Right lobe of liver (tissue), 6 donors: ENCODE results near the gene CRISPLD2. TPM values are rescaled to one million over a fixed set of nuclear protein-coding genes. Genes with fewer than 3 reads are reported as not detected.

Experiments used
- ATAC-seq, 4 donors: fragments of 200-7000 bp; cut with Tn5 transposase; one replicate each; pipeline ENCODE4 v1.9.1; 2020; ENCODE audit warnings: mild to moderate bottlenecking in 4 of 4, moderate library complexity in 4 of 4
- DNase-seq, 3 donors: peaks; one replicate each; pipeline ENCODE4 v3.0.0-alpha.2; 2020
- H3K27ac ChIP-seq, 3 donors: fragments of 200-600 bp; one replicate each; pipeline ENCODE4 v1.8.0; 2022
- H3K27me3 ChIP-seq, 2 donors: fragments of 200-600 bp; one replicate each; pipeline ENCODE4 v1.8.0; 2022
- H3K36me3 ChIP-seq, 4 donors: fragments of 200-600 bp; sonication (generic) in 1 of 4; one replicate each; pipeline versions ENCODE4 v1.5.1 to v1.8.0; 2017 to 2022; ENCODE audit warnings: control low read depth in 1 of 4
- H3K4me1 ChIP-seq, 4 donors: fragments of 200-600 bp; sonication (generic) in 1 of 4; one replicate each; pipeline versions ENCODE4 v1.5.1 to v1.8.0; 2017 to 2022; ENCODE audit warnings: control low read depth in 1 of 4
- H3K4me3 ChIP-seq, 3 donors: fragments of 200-600 bp; one replicate each; pipeline ENCODE4 v1.8.0; 2022
- H3K9me3 ChIP-seq, 4 donors: fragments of 200-600 bp; sonication (generic) in 1 of 4; one replicate each; pipeline versions ENCODE4 v1.5.1 to v1.8.0; 2017 to 2022; ENCODE audit warnings: control low read depth in 1 of 4
- POLR2A ChIP-seq: fragments of 450-650 bp; IDR thresholded peaks from one replicate; pipeline ENCODE4 v1.6.1; 2017; ENCODE audit warnings: antibody characterized with exemption, mild to moderate bottlenecking
- WGBS: methylation state at CpG from one replicate; pipeline ENCODE4 v1.1.6; 2018; ENCODE audit warnings: low coverage, low lambda C conversion rate; ENCODE audit not compliant: insufficient coverage; ENCODE audit errors: missing lambda C conversion rate; 5-methylcytosine and 5-hydroxymethylcytosine counted together
- intact Hi-C, 2 donors: fragments of 100-400 bp; cut with DNase I; formaldehyde crosslinking; loops; one replicate each; pipeline versions ENCODE4 v1.11.2 to v1.14.1; 2022
- total RNA-seq, 6 experiments: library from RNA; depleted of rRNA in 2 of 6; stranded (reverse); fragments of >200 nt in 2 of 6; fragmentation: NEBNext Ultra II Directional in 3 of 6; extraction: Animal tissue kit (Norgen Biotek cat#: 25700) in 3 of 6; gene quantifications; one replicate each; pipeline versions ENCODE4 v1.1.0 to v1.2.4, GENCODE V29; 2016 to 2023
- TF ChIP-seq, protein P1 (sequence below), 4 donors: fragments of 200-600 bp in 3 of 4; fragments of 450-650 bp in 1 of 4; IDR thresholded peaks; one replicate each; pipeline versions ENCODE4 v1.5.1 to v1.8.0; 2016 to 2022; ENCODE audit warnings: antibody characterized with exemption in 4 of 4, mild to moderate bottlenecking in 2 of 4
- donor health status: DM: no; HTN: yes; CAD: no.
- donor health status: DM: no; HTN: no; CAD: no.
- donor health status: DM: no; HTN: no; CAD: no.
- donor health status: DM: no; HTN: yes; CAD: no.
- donor health status: DM: no; HTN: yes; CAD: no.

The CRISPLD2 gene
- total RNA-seq, 6 experiments from 2014 or later: 2.9 to 14.8 (median 8.9) TPM

DNA sequence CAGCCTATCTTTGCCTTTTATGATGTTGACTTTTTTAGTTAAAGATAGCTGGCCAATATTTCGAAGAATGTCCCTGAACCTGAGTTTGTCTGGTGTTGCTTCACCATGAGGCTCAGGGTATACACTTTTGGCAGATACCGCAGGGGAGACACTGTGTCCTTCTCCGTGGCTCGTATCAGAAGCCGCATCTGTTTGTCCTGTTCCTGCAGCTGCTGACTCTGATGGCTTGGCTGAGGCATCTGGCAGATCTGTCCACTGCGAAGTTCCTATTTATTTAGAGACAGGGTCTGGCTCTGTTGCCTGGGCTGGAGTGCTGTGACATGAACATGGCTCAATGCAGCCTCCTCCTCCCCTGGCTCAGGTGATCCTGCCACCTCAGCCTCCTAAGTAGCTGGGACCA lies 93.5 kb downstream of the CRISPLD2 start:
- H3K4me1 ChIP-seq: peaks cover 0 to 41% (median 15%) of the 10 kb centered on the region in 4 donors
- 28% methylated on average over 5 of the region's 6 CpGs for WGBS

DNA sequence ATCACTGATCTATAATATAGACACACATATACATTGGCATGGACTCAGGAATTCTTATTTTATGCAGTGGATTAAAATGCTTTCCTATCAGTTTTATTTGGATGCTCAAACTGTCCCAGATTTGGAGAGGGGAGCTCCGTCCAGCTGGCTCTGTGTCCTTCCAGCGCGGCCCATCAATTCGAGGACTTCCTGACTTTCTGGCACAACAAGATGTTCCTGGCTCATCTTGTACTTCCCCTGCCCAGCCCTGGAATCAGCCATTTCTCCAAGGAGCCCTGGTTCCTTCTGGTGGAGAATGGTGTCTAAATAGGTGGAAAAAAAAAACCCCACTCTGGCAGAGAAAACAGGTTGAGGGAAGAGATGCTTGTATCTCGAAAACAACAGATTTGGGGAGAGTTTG lies 94.5 kb downstream of the CRISPLD2 start:
- ATAC-seq (no peak), DNase-seq (no peak)
- Histone ChIP-seq H3K27ac (no peak overlapping the region), H3K36me3 (no peaks in the 10 kb centered on the region), H3K27me3 (no peaks in the 10 kb centered on the region), H3K9me3 (no peaks in the 10 kb centered on the region), H3K4me3 (no peak overlapping the region), H3K4me1 (peaks cover 0 to 41% (median 15%) of the 10 kb centered on the region in 4 donors)
- intact Hi-C loops: no loop called here
- no peak for TF ChIP-seq POLR2A
- TF ChIP-seq, protein P1, sequence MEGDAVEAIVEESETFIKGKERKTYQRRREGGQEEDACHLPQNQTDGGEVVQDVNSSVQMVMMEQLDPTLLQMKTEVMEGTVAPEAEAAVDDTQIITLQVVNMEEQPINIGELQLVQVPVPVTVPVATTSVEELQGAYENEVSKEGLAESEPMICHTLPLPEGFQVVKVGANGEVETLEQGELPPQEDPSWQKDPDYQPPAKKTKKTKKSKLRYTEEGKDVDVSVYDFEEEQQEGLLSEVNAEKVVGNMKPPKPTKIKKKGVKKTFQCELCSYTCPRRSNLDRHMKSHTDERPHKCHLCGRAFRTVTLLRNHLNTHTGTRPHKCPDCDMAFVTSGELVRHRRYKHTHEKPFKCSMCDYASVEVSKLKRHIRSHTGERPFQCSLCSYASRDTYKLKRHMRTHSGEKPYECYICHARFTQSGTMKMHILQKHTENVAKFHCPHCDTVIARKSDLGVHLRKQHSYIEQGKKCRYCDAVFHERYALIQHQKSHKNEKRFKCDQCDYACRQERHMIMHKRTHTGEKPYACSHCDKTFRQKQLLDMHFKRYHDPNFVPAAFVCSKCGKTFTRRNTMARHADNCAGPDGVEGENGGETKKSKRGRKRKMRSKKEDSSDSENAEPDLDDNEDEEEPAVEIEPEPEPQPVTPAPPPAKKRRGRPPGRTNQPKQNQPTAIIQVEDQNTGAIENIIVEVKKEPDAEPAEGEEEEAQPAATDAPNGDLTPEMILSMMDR (IDR thresholded peaks at IDR 0.05): no peak
- 36% methylated on average over 5 of the region's 5 CpGs for WGBS

More for the DNA sequence above, 93.5 kb downstream of the CRISPLD2 start:
- Histone ChIP-seq H3K9me3 (no peaks in the 10 kb centered on the region), H3K27ac (peak overlapping the region in 2 of 3 donors; percentile 51 to 62), H3K36me3 (no peaks in the 10 kb centered on the region), H3K27me3 (no peaks in the 10 kb centered on the region), H3K4me3 (no peak overlapping the region)
- ATAC-seq (peak; percentile 84 to 93 (median 90)), DNase-seq (peak; percentile 62 to 93 (median 90))
- TF ChIP-seq, protein P1 (IDR thresholded peaks at IDR 0.05): no peak
- TF ChIP-seq POLR2A: no peak
- intact Hi-C loops: no loop called here

DNA sequence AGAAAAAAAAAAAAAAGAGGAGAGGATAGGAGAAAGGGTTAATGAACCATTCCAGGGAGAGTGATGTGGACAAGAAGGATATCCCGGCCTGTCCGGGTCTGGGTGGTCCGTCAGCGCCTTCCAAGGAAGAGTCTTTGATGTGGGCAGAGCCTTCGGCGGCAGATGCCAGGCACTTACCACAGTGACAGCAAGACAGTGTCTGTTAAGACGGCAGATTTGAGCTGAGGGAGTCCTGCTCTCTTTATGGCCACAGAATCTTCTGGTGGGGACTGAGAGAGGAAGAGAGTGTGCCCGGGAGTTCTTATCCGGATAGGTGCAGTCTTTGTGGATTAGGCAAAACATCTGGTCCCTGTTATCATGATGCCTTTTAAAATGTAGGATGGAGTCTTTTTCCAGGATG lies 96.4 kb downstream of the CRISPLD2 start:
- WGBS: 70% methylated on average over 8 of the region's 9 CpGs
- intact Hi-C loops: no loop called here
- H3K27ac ChIP-seq: no peak overlapping the region
- H3K4me3 ChIP-seq: no peak overlapping the region
- ATAC-seq: no peak
- no peaks in the 10 kb centered on the region for H3K36me3 ChIP-seq
- DNase-seq: no peak
- no peak for TF ChIP-seq POLR2A
- no peaks in the 10 kb centered on the region for H3K27me3 ChIP-seq
- peaks cover 0 to 27% (median 7%) of the 10 kb centered on the region in 4 donors for H3K4me1 ChIP-seq
- no peaks in the 10 kb centered on the region for H3K9me3 ChIP-seq

DNA sequence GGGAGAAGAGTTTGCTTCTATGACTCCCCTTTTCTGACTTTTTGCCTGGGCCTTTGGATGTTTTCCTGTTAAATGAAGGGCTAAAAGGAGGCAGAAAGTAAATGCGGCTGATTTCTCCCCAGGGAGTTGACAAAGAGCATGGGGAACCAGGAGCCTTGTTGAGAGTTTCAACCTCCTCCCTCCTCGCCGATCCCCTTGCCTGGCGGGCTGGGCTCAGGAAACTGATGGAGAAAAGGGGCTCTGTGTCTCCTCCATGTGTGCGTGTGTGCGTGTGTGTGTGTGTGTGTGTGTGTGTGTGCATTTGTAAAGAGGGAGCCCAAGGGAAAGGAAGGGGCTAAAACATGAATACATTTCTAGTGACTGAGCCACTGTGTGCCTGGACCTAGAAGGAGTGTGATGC lies 97.1 kb downstream of the CRISPLD2 start:
- Histone ChIP-seq H3K27ac (no peak overlapping the region), H3K27me3 (no peaks in the 10 kb centered on the region), H3K36me3 (no peaks in the 10 kb centered on the region), H3K9me3 (no peaks in the 10 kb centered on the region), H3K4me1 (peaks cover 0 to 20% (median 6%) of the 10 kb centered on the region in 4 donors), H3K4me3 (no peak overlapping the region)
- ATAC-seq: no peak
- WGBS: 60% methylated on average over 2 of the region's 6 CpGs
- DNase-seq: no peak
- intact Hi-C loops: no loop called here
- TF ChIP-seq, protein P1 (IDR thresholded peaks at IDR 0.05): no peak
- no peak for TF ChIP-seq POLR2A

DNA sequence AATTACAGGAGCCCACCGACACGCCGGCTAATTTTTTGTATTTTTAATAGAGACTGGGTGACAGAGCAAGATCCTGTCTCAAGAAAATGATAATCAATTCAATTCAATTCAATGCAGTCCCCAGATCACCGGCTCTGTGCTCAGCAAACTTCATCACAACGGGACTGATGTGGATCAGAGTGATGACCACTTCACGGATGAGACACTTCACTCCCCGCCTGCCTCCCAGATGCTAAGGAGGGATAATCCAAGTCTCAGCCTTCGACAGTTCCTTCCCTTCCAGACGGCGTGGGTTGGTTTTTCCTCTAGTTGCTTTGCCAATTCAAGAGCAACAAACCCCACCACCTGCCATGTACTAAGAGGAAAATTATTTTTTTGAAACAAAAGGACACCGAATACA lies 97.7 kb downstream of the CRISPLD2 start:
- no peaks in the 10 kb centered on the region for H3K27me3 ChIP-seq
- intact Hi-C loops: no loop called here
- no peak for DNase-seq
- H3K36me3 ChIP-seq: no peaks in the 10 kb centered on the region
- H3K27ac ChIP-seq: no peak overlapping the region
- no peak for ATAC-seq
- H3K4me3 ChIP-seq: no peak overlapping the region
- H3K4me1 ChIP-seq: peaks cover 0 to 14% (median 6%) of the 10 kb centered on the region in 4 donors
- no peaks in the 10 kb centered on the region for H3K9me3 ChIP-seq
- TF ChIP-seq, protein P1 (IDR thresholded peaks at IDR 0.05): no peak
- no peak for TF ChIP-seq POLR2A
- 79% methylated on average over 10 of the region's 11 CpGs for WGBS
